ENCODE results near the gene G3BP1. TPM values are rescaled to one million over a fixed set of nuclear protein-coding genes. Genes with fewer than 3 reads are reported as not detected.
A peak's percentile ranks its signal among the peaks of the same experiment; 100 is the strongest.

Gene G3BP1
- total and polyA plus RNA-seq, 2 donors (not counting 1 experiment from before 2014, with no cell fraction given) = 68.2 to 132 TPM

DNA sequence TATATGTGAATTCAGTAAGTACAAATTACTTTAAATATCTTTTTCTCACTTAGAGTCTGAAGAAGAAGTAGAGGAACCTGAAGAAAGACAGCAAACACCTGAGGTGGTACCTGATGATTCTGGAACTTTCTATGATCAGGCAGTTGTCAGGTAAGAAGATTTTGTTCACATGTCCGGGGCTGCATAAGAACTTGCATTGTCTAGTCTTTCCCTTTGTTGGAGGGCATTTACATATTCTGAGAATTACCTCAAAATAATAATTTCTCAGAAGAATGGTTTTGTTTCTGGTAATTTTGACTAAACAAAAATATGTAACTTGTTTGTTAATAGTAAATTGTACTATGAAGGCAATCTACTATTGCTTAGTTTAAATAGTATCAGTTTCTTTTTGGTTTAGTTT lies 23.7 kb downstream of the G3BP1 start:
- H3K27ac ChIP-seq (ENCODE audit: insufficient read depth, low read length) = no peak overlapping the region
- H3K9ac ChIP-seq (ENCODE audit: insufficient read depth, low read length) = no peak overlapping the region
- H3K27me3 ChIP-seq (ENCODE audit: control insufficient read depth, insufficient read depth, low read length) = no peaks in the 10 kb centered on the region
- no peaks in the 10 kb centered on the region for H4K20me1 ChIP-seq (ENCODE audit: control insufficient read depth, extremely low read depth, insufficient read depth, low read length)
- TF ChIP-seq, protein P1, sequence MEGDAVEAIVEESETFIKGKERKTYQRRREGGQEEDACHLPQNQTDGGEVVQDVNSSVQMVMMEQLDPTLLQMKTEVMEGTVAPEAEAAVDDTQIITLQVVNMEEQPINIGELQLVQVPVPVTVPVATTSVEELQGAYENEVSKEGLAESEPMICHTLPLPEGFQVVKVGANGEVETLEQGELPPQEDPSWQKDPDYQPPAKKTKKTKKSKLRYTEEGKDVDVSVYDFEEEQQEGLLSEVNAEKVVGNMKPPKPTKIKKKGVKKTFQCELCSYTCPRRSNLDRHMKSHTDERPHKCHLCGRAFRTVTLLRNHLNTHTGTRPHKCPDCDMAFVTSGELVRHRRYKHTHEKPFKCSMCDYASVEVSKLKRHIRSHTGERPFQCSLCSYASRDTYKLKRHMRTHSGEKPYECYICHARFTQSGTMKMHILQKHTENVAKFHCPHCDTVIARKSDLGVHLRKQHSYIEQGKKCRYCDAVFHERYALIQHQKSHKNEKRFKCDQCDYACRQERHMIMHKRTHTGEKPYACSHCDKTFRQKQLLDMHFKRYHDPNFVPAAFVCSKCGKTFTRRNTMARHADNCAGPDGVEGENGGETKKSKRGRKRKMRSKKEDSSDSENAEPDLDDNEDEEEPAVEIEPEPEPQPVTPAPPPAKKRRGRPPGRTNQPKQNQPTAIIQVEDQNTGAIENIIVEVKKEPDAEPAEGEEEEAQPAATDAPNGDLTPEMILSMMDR (conservative IDR thresholded peaks at IDR 0.05 in 1 of 2, IDR thresholded peaks at IDR 0.05 in 1 of 2; ENCODE audit: low read depth in 1 of 2, low read length in 2 of 2) = no peak
- TF ChIP-seq EZH2 (IDR thresholded peaks at IDR 0.05; ENCODE audit: low read length, missing control alignments) = no peak
- H3K4me3 ChIP-seq (replicated peaks in 1 of 4; ENCODE audit: control extremely low read depth in 1 of 4, insufficient read depth in 1 of 4, low read depth in 3 of 4, low read length in 4 of 4) = no peak overlapping the region
- H3K4me2 ChIP-seq (ENCODE audit: extremely low read depth, insufficient read depth, low read length) = no peak overlapping the region
- no peaks in the 10 kb centered on the region for H3K4me1 ChIP-seq (ENCODE audit: control insufficient read depth, extremely low read depth, insufficient read depth, low read length)
- H3K9me3 ChIP-seq (ENCODE audit: control insufficient read depth, insufficient read depth, low read depth, low read length) = no peaks in the 10 kb centered on the region
- H3K79me2 ChIP-seq (ENCODE audit: control insufficient read depth, insufficient read depth, low read length) = peaks cover 39% of the 10 kb centered on the region
- no peak for DNase-seq (ENCODE audit: low read depth in 2 of 2)
- peaks cover 12% of the 10 kb centered on the region for H3K36me3 ChIP-seq (ENCODE audit: control insufficient read depth, insufficient read depth, low read length)
- H2AFZ ChIP-seq (ENCODE audit: low read length) = no peak overlapping the region

GRCh38 chr5:151798674-151799073 lies 26.9 kb downstream of the G3BP1 start:
- no peak for DNase-seq (ENCODE audit: low read depth in 2 of 2)
- Histone ChIP-seq H3K27me3 (ENCODE audit: control insufficient read depth, insufficient read depth, low read length) (no peaks in the 10 kb centered on the region), H3K4me3 (replicated peaks in 1 of 4; ENCODE audit: control extremely low read depth in 1 of 4, insufficient read depth in 1 of 4, low read depth in 3 of 4, low read length in 4 of 4) (no peak overlapping the region), H4K20me1 (ENCODE audit: control insufficient read depth, extremely low read depth, insufficient read depth, low read length) (no peaks in the 10 kb centered on the region), H3K9ac (ENCODE audit: insufficient read depth, low read length) (no peak overlapping the region), H3K4me2 (ENCODE audit: extremely low read depth, insufficient read depth, low read length) (no peak overlapping the region), H3K36me3 (ENCODE audit: control insufficient read depth, insufficient read depth, low read length) (peaks cover 4% of the 10 kb centered on the region), H2AFZ (ENCODE audit: low read length) (no peak overlapping the region), H3K4me1 (ENCODE audit: control insufficient read depth, extremely low read depth, insufficient read depth, low read length) (no peaks in the 10 kb centered on the region), H3K9me3 (ENCODE audit: control insufficient read depth, insufficient read depth, low read depth, low read length) (no peaks in the 10 kb centered on the region), H3K27ac (ENCODE audit: insufficient read depth, low read length) (no peak overlapping the region), H3K79me2 (ENCODE audit: control insufficient read depth, insufficient read depth, low read length) (peaks cover 19% of the 10 kb centered on the region)
- TF ChIP-seq, protein P1 (conservative IDR thresholded peaks at IDR 0.05 in 1 of 2, IDR thresholded peaks at IDR 0.05 in 1 of 2; ENCODE audit: low read depth in 1 of 2, low read length in 2 of 2) = no peak
- TF ChIP-seq EZH2 (IDR thresholded peaks at IDR 0.05; ENCODE audit: low read length, missing control alignments) = no peak

DNA sequence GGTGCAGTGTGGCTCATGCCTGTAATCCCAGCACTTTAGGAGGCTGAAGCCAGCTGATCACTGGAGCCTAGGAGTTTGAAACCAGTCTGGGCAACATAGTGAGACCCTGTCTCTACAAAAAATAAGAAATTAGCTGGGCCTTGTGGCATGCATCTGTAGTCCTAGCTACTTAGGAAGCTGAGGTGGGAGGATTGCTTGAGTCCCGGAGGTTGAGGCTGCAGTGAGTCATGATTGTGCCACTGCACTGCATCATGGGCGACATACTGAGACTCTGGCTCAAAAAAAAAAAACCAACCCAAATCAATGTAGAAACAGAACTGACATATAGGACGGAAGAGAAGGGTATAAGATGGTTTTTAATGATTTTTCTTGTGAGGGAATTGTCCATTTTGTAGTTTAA lies 27.7 kb downstream of the G3BP1 start:
- no peak overlapping the region for H3K4me2 ChIP-seq (ENCODE audit: extremely low read depth, insufficient read depth, low read length)
- H3K79me2 ChIP-seq (ENCODE audit: control insufficient read depth, insufficient read depth, low read length) = peaks cover 21% of the 10 kb centered on the region
- no peak overlapping the region for H2AFZ ChIP-seq (ENCODE audit: low read length)
- TF ChIP-seq EZH2 (IDR thresholded peaks at IDR 0.05; ENCODE audit: low read length, missing control alignments) = no peak
- TF ChIP-seq, protein P1 (conservative IDR thresholded peaks at IDR 0.05 in 1 of 2, IDR thresholded peaks at IDR 0.05 in 1 of 2; ENCODE audit: low read depth in 1 of 2, low read length in 2 of 2) = no peak
- no peaks in the 10 kb centered on the region for H3K27me3 ChIP-seq (ENCODE audit: control insufficient read depth, insufficient read depth, low read length)
- no peak overlapping the region for H3K9ac ChIP-seq (ENCODE audit: insufficient read depth, low read length)
- peaks cover 2% of the 10 kb centered on the region for H3K36me3 ChIP-seq (ENCODE audit: control insufficient read depth, insufficient read depth, low read length)
- H3K27ac ChIP-seq (ENCODE audit: insufficient read depth, low read length) = no peak overlapping the region
- H3K4me3 ChIP-seq (replicated peaks in 1 of 4; ENCODE audit: control extremely low read depth in 1 of 4, insufficient read depth in 1 of 4, low read depth in 3 of 4, low read length in 4 of 4) = no peak overlapping the region
- no peaks in the 10 kb centered on the region for H3K4me1 ChIP-seq (ENCODE audit: control insufficient read depth, extremely low read depth, insufficient read depth, low read length)
- H4K20me1 ChIP-seq (ENCODE audit: control insufficient read depth, extremely low read depth, insufficient read depth, low read length) = no peaks in the 10 kb centered on the region
- peak in 1 of 2 donors; percentile 52 for DNase-seq (ENCODE audit: low read depth in 2 of 2)
- H3K9me3 ChIP-seq (ENCODE audit: control insufficient read depth, insufficient read depth, low read depth, low read length) = no peaks in the 10 kb centered on the region
